Neuronal stem cell (in vitro differentiated cells): ENCODE results near the gene FAM20C.

Experiments
- DNase-seq: peaks from one replicate; pipeline ENCODE4 v3.0.0-alpha.2; 2013; ENCODE audit warnings: low spot score
- H2AFZ ChIP-seq: one replicate; pipeline ENCODE4 v1.6.1; 2013; ENCODE audit warnings: mild to moderate bottlenecking, low read length, inconsistent platforms
- H2AK5ac ChIP-seq: 2 replicates; pipeline ENCODE4 v1.6.1; 2013; ENCODE audit warnings: low read depth, mild to moderate bottlenecking, inconsistent platforms, low read length, moderate library complexity, mixed read lengths
- H2BK120ac ChIP-seq: 2 replicates; pipeline ENCODE4 v1.6.1; 2013; ENCODE audit warnings: low read depth, mild to moderate bottlenecking, inconsistent platforms, low read length, moderate library complexity, mixed read lengths
- H2BK12ac ChIP-seq: one replicate; pipeline ENCODE4 v1.6.1; 2013; ENCODE audit warnings: low read length, inconsistent platforms
- H2BK15ac ChIP-seq: 2 replicates; pipeline ENCODE4 v1.6.1; 2013; ENCODE audit warnings: mild to moderate bottlenecking, low read length, inconsistent platforms, mixed read lengths
- H2BK5ac ChIP-seq: one replicate; pipeline ENCODE4 v1.6.1; 2013; ENCODE audit warnings: inconsistent platforms, mild to moderate bottlenecking, low read length, moderate library complexity
- H3K14ac ChIP-seq: one replicate; pipeline ENCODE4 v1.6.1; 2013; ENCODE audit warnings: low read length, inconsistent platforms
- H3K18ac ChIP-seq: 2 replicates; pipeline ENCODE4 v1.6.1; 2013; ENCODE audit warnings: low read length, inconsistent platforms
- H3K23ac ChIP-seq: 2 replicates; pipeline ENCODE4 v1.6.1; 2013; ENCODE audit warnings: low read depth, mild to moderate bottlenecking, mixed read lengths, low read length, inconsistent platforms; ENCODE audit not compliant: poor library complexity
- H3K27ac ChIP-seq: replicated peaks from 3 replicates; pipeline ENCODE4 v1.5.1; 2013; ENCODE audit warnings: low read length, inconsistent platforms
- H3K27me3 ChIP-seq, 3 experiments: 2 replicates each; pipeline ENCODE4 v1.6.1; 2013; ENCODE audit warnings: low read length in 3 of 3, mild to moderate bottlenecking in 2 of 3, inconsistent platforms in 1 of 3, low read depth in 1 of 3, mixed read lengths in 1 of 3, moderate library complexity in 1 of 3; ENCODE audit not compliant: control insufficient read depth in 3 of 3, insufficient read depth in 3 of 3
- H3K36me3 ChIP-seq, 2 donors: replicated peaks in 1 of 2; 2 replicates each; pipeline ENCODE4 v1.6.1; 2013; ENCODE audit warnings: low read length in 2 of 2; ENCODE audit not compliant: control insufficient read depth in 2 of 2, insufficient read depth in 2 of 2
- H3K4ac ChIP-seq: 2 replicates; pipeline ENCODE4 v1.6.1; 2013; ENCODE audit warnings: inconsistent platforms, mild to moderate bottlenecking, low read length, moderate library complexity
- H3K4me1 ChIP-seq, 2 donors: 1 replicate in 1 of 2; 2 replicates in 1 of 2; pipeline ENCODE4 v1.6.1; 2013; ENCODE audit warnings: low read length in 2 of 2, low read depth in 1 of 2; ENCODE audit not compliant: control insufficient read depth in 2 of 2, insufficient read depth in 1 of 2
- H3K4me2 ChIP-seq: one replicate; pipeline ENCODE4 v1.6.1; 2013; ENCODE audit warnings: mild to moderate bottlenecking, low read length, inconsistent platforms; ENCODE audit not compliant: insufficient read depth, poor library complexity, severe bottlenecking
- H3K4me3 ChIP-seq, 2 donors: 2 replicates each; pipeline ENCODE4 v1.5.1; 2013; ENCODE audit warnings: low read length in 2 of 2, mild to moderate bottlenecking in 2 of 2, inconsistent platforms in 1 of 2, moderate library complexity in 1 of 2
- H3K79me1 ChIP-seq: one replicate; pipeline ENCODE4 v1.6.1; 2013; ENCODE audit warnings: low read depth, mild to moderate bottlenecking, inconsistent platforms, low read length, moderate library complexity
- H3K9ac ChIP-seq: one replicate; pipeline ENCODE4 v1.6.1; 2013; ENCODE audit warnings: mild to moderate bottlenecking, low read depth, low read length, inconsistent platforms; ENCODE audit not compliant: poor library complexity
- H3K9me3 ChIP-seq, 2 donors: replicated peaks in 1 of 2; 2 replicates each; pipeline versions ENCODE3 to v1.6.1; 2013; ENCODE audit warnings: low read length in 2 of 2, mild to moderate bottlenecking in 2 of 2, inconsistent platforms in 1 of 2, low read depth in 1 of 2, mixed read lengths in 1 of 2, moderate library complexity in 1 of 2; ENCODE audit not compliant: control insufficient read depth in 2 of 2, insufficient read depth in 1 of 2
- H4K8ac ChIP-seq: one replicate; pipeline ENCODE4 v1.6.1; 2013; ENCODE audit warnings: low read depth, mild to moderate bottlenecking, inconsistent platforms, low read length, moderate library complexity
- H4K91ac ChIP-seq: one replicate; pipeline ENCODE4 v1.6.1; 2013; ENCODE audit warnings: low read length, low read depth, mild to moderate bottlenecking, inconsistent platforms; ENCODE audit not compliant: poor library complexity
- WGBS, 2 donors: extraction: QIAGEN DNeasy Blood & Tissue Kit; methylation state at CpG; one replicate each; pipeline ENCODE4 v1.1.7; 2013; ENCODE audit warnings: missing lambda C conversion rate in 2 of 2, mixed read lengths in 1 of 2; ENCODE audit not compliant: insufficient read length in 2 of 2, insufficient replicate concordance in 1 of 2; ENCODE audit errors: extremely low coverage in 2 of 2; 5-methylcytosine and 5-hydroxymethylcytosine counted together

Gene FAM20C

DNA sequence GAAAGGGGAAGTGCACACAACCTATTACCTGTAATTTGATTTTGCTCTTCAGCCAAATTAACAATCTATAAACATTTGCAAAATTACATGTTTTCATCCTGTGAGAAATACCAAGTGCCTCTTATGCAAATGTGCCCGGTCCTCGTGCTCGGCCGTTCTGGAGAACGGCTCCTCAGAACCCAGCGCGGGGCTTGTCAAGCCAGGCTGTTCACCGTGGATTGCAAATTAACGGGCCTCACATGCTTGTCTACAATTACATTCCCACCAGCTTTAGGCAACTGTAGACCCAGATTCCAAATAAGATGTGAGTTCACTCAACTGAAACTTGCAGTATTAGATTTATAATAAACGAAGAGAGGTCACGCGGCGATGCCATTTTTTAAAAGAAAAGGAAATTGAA is 106.4 kb downstream of the FAM20C start:
- H3K4ac ChIP-seq, result no peak overlapping the region
- no peak overlapping the region for H3K14ac ChIP-seq
- H2AK5ac ChIP-seq, result no peak overlapping the region
- no peak overlapping the region for H3K27ac ChIP-seq
- H3K4me2 ChIP-seq, result no peak overlapping the region
- no peaks in the 10 kb centered on the region for H3K36me3 ChIP-seq
- H2BK5ac ChIP-seq, result no peak overlapping the region
- H2BK12ac ChIP-seq, result no peak overlapping the region
- H3K4me3 ChIP-seq, result no peak overlapping the region
- H2AFZ ChIP-seq, result no peak overlapping the region
- no peak overlapping the region for H4K8ac ChIP-seq
- no peak for DNase-seq
- H3K23ac ChIP-seq, result no peak overlapping the region
- peaks cover 0 to 18% (median 0%) of the 10 kb centered on the region in 3 experiments for H3K27me3 ChIP-seq
- no peak overlapping the region for H3K9ac ChIP-seq
- H3K9me3 ChIP-seq, result peaks cover 0 to 3% of the 10 kb centered on the region in 2 donors
- H2BK15ac ChIP-seq, result no peak overlapping the region
- no peak overlapping the region for H4K91ac ChIP-seq
- H3K79me1 ChIP-seq, result no peaks in the 10 kb centered on the region
- H2BK120ac ChIP-seq, result no peak overlapping the region
- H3K4me1 ChIP-seq, result peaks cover 0 to 3% of the 10 kb centered on the region in 2 donors
- WGBS, 2 donors, result no CpG with 5 or more reads among the region's 13 CpGs
- no peak overlapping the region for H3K18ac ChIP-seq

DNA sequence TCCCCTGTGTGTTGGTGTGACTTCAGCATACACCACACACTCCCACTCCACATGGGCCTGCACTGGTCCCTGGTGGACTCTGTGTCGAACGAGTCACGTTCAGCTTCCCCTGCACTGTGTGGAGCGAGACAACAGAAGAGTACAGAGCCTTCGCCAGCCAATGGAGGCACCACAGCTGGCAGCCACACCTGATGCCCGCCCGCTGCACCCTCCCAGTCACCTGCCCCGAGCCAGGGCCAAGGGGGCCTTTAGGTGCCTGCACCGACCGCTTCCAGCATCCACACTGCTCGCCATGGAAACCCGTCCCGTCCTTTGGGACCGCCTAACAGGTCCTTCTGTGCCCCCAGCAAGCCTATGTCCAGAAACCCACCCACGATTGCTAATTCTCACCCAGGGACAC is 106.8 kb downstream of the FAM20C start:
- no peak overlapping the region for H3K4me2 ChIP-seq
- no peak overlapping the region for H3K9ac ChIP-seq
- no peak overlapping the region for H2BK120ac ChIP-seq
- DNase-seq, result no peak
- H3K23ac ChIP-seq, result no peak overlapping the region
- no peak overlapping the region for H3K4ac ChIP-seq
- peaks cover 0 to 18% (median 0%) of the 10 kb centered on the region in 3 experiments for H3K27me3 ChIP-seq
- no peak overlapping the region for H2AFZ ChIP-seq
- H2BK15ac ChIP-seq, result peak overlapping the region; percentile 55
- H3K9me3 ChIP-seq, result peaks cover 0 to 3% of the 10 kb centered on the region in 2 donors
- peak overlapping the region; percentile 60 for H2AK5ac ChIP-seq
- peak overlapping the region; percentile 83 for H3K18ac ChIP-seq
- H4K91ac ChIP-seq, result no peak overlapping the region
- peaks cover 0 to 3% of the 10 kb centered on the region in 2 donors for H3K4me1 ChIP-seq
- H2BK12ac ChIP-seq, result no peak overlapping the region
- no peaks in the 10 kb centered on the region for H3K79me1 ChIP-seq
- H3K4me3 ChIP-seq, result no peak overlapping the region
- no CpG with 5 or more reads among the region's 15 CpGs for WGBS, 2 donors
- H2BK5ac ChIP-seq, result no peak overlapping the region
- no peak overlapping the region for H4K8ac ChIP-seq
- no peaks in the 10 kb centered on the region for H3K36me3 ChIP-seq
- no peak overlapping the region for H3K27ac ChIP-seq
- H3K14ac ChIP-seq, result peak overlapping the region; percentile 31

DNA sequence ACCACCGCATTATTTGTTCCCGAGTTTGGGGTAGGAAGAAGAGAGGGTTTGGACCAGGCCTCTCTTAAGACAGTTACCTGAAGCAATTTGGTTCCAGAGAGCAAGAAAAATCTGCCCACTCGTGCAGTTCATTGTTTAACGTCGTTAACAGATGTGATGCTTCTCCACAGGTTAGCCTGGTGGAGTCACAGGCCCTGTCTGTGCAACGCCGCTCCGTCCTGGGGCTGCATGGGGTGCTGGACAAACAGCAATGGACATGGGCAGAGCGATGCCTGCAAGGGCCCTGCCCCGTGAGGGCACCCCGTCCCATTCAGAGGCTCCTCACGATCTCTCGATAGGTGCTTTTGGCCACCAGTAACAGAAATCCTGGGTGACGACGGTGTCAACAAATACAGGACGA is 107.3 kb downstream of the FAM20C start:
- Histone ChIP-seq H3K4ac (no peak overlapping the region), H3K79me1 (no peaks in the 10 kb centered on the region), H4K8ac (no peak overlapping the region), H2AFZ (no peak overlapping the region), H3K23ac (no peak overlapping the region), H3K18ac (peak overlapping the region; percentile 41), H3K27ac (no peak overlapping the region), H2BK12ac (no peak overlapping the region), H3K9me3 (peaks cover 0 to 6% of the 10 kb centered on the region in 2 donors), H3K9ac (no peak overlapping the region), H2AK5ac (peak overlapping the region; percentile 13), H2BK5ac (no peak overlapping the region), H4K91ac (no peak overlapping the region), H3K27me3 (peaks cover 0 to 18% (median 0%) of the 10 kb centered on the region in 3 experiments), H3K36me3 (no peaks in the 10 kb centered on the region), H2BK15ac (peak overlapping the region; percentile 82), H3K14ac (peak overlapping the region; percentile 77), H3K4me2 (no peak overlapping the region), H3K4me1 (peaks cover 0 to 3% of the 10 kb centered on the region in 2 donors), H3K4me3 (no peak overlapping the region), H2BK120ac (no peak overlapping the region)
- WGBS, 2 donors, result no CpG with 5 or more reads among the region's 16 CpGs
- no peak for DNase-seq

DNA sequence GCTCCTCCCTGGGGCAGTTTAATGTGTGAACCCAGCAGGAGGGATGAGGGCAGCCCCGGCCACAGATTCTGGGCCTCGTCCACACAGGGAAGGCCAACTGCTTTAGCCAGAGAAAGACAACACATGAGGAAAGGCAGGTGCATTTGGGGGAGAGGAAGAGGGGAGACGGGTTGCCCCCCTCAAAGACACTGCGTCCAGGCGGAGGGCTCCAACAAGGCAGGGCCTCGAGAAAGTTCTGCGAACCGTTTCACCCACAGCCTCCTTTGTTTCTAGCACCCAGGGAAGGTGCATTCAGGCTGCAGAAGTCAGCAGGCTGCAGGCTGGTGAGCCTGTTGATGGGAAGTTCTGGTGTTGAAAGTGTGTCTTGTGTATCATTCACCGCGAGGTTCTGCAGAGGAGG is 107.7 kb downstream of the FAM20C start:
- H3K27ac ChIP-seq, result no peak overlapping the region
- peaks cover 0 to 3% of the 10 kb centered on the region in 2 donors for H3K4me1 ChIP-seq
- no peak overlapping the region for H3K9ac ChIP-seq
- no peak overlapping the region for H2AK5ac ChIP-seq
- no peaks in the 10 kb centered on the region for H3K36me3 ChIP-seq
- H2BK120ac ChIP-seq, result no peak overlapping the region
- H3K18ac ChIP-seq, result peak overlapping the region; percentile 41
- peaks cover 0 to 6% of the 10 kb centered on the region in 2 donors for H3K9me3 ChIP-seq
- WGBS, 2 donors, result no CpG with 5 or more reads among the region's 10 CpGs
- H2BK5ac ChIP-seq, result no peak overlapping the region
- no peak overlapping the region for H4K8ac ChIP-seq
- H4K91ac ChIP-seq, result no peak overlapping the region
- no peak for DNase-seq
- no peak overlapping the region for H3K23ac ChIP-seq
- H3K4me2 ChIP-seq, result no peak overlapping the region
- H3K4me3 ChIP-seq, result no peak overlapping the region
- H3K4ac ChIP-seq, result no peak overlapping the region
- peak overlapping the region; percentile 77 for H3K14ac ChIP-seq
- H2BK15ac ChIP-seq, result no peak overlapping the region
- no peak overlapping the region for H2BK12ac ChIP-seq
- H3K79me1 ChIP-seq, result no peaks in the 10 kb centered on the region
- peaks cover 0 to 18% (median 0%) of the 10 kb centered on the region in 3 experiments for H3K27me3 ChIP-seq
- H2AFZ ChIP-seq, result no peak overlapping the region
